Measurements from ENCODE around the gene KRTAP3-3. TPM values are rescaled to one million over a fixed set of nuclear protein-coding genes. Genes with fewer than 3 reads are reported as not detected.
"Not testable (repeated sequence)": the region's sequence is repeated elsewhere in the genome, so short reads cannot be mapped to it uniquely, and the experiment has no call there.

The KRTAP3-3 gene
- not detected for total RNA-seq

GRCh38 chr17:40993839-40994238 is at the start of gene KRTAP3-3:
Gene KRTAP3-3 (minus strand): TSS chr17:40994164. CDS start chr17:40994097, 67 bp downstream.
- ATAC-seq = no peak
- DNase-seq (ENCODE audit: low spot score) = no peak

GRCh38 chr17:41042953-41043352 is 49.0 kb upstream of the KRTAP3-3 start:
- no peak for DNase-seq (ENCODE audit: low spot score)
- no peak for ATAC-seq

GRCh38 chr17:41040783-41041571 is 47.0 kb upstream of the KRTAP3-3 start, which contains the start of gene KRTAP1-1:
Gene KRTAP1-1 (minus strand): TSS chr17:41041450. CDS start chr17:41041397, 53 bp downstream.
- not testable (repeated sequence) for DNase-seq (ENCODE audit: low spot score); ATAC-seq

- ATAC-seq (no peak), DNase-seq (ENCODE audit: low spot score) (no peak)
These were observed 43.9 kb upstream of the KRTAP3-3 start for GRCh38 chr17:41037853-41038350.

- not testable (repeated sequence) for ATAC-seq; DNase-seq (ENCODE audit: low spot score)
These were observed 40.5 kb upstream of the KRTAP3-3 start, which contains the start of gene KRTAP1-3 for GRCh38 chr17:41034346-41034935. Gene KRTAP1-3 (minus strand): TSS chr17:41034874. CDS start chr17:41034821, 53 bp downstream.

- ATAC-seq = no peak
- DNase-seq (ENCODE audit: low spot score) = no peak
These were observed 35.8 kb upstream of the KRTAP3-3 start, which contains the start of gene KRTAP1-4 for GRCh38 chr17:41029633-41030245. Gene KRTAP1-4 (minus strand): TSS chr17:41030195. CDS start chr17:41030078, 117 bp downstream.

- ATAC-seq (no peak), DNase-seq (ENCODE audit: low spot score) (no peak)
These were observed 32.9 kb upstream of the KRTAP3-3 start, which contains the start of gene KRTAP1-5 for GRCh38 chr17:41026715-41027471. Gene KRTAP1-5 (minus strand): TSS chr17:41027208. CDS start chr17:41027155, 53 bp downstream.

GRCh38 chr17:41024697-41025096 is 30.7 kb upstream of the KRTAP3-3 start:
- no peak for DNase-seq (ENCODE audit: low spot score)

GRCh38 chr17:41020336-41020735 is 26.4 kb upstream of the KRTAP3-3 start:
- no peak for ATAC-seq

More at GRCh38 chr17:41024697-41025096, 30.7 kb upstream of the KRTAP3-3 start:
- no peak for ATAC-seq

GRCh38 chr17:41019415-41019814 is 25.5 kb upstream of the KRTAP3-3 start:
- ATAC-seq = no peak

More at GRCh38 chr17:41020336-41020735, 26.4 kb upstream of the KRTAP3-3 start:
- no peak for DNase-seq (ENCODE audit: low spot score)

GRCh38 chr17:41018541-41018940 is 24.6 kb upstream of the KRTAP3-3 start:
- DNase-seq (ENCODE audit: low spot score) (no peak), ATAC-seq (no peak)

More at GRCh38 chr17:41019415-41019814, 25.5 kb upstream of the KRTAP3-3 start:
- no peak for DNase-seq (ENCODE audit: low spot score)

- no peak for ATAC-seq
- no peak for DNase-seq (ENCODE audit: low spot score)
These were observed 22.7 kb upstream of the KRTAP3-3 start for GRCh38 chr17:41016578-41017215.

GRCh38 chr17:41015454-41015853 is 21.5 kb upstream of the KRTAP3-3 start:
- ATAC-seq (no peak), DNase-seq (ENCODE audit: low spot score) (no peak)

- ATAC-seq = no peak
- no peak for DNase-seq (ENCODE audit: low spot score)
These were observed 19.6 kb upstream of the KRTAP3-3 start for GRCh38 chr17:41013606-41014005.

- no peak for ATAC-seq
- DNase-seq (ENCODE audit: low spot score) = no peak
These were observed 19.2 kb upstream of the KRTAP3-3 start for GRCh38 chr17:41013181-41013580.

GRCh38 chr17:41012326-41013120 is 18.6 kb upstream of the KRTAP3-3 start:
- DNase-seq (ENCODE audit: low spot score) (no peak), ATAC-seq (no peak)

GRCh38 chr17:41010441-41010840 is 16.5 kb upstream of the KRTAP3-3 start:
- no peak for ATAC-seq

GRCh38 chr17:41009936-41010335 is 16.0 kb upstream of the KRTAP3-3 start:
- DNase-seq (ENCODE audit: low spot score) (no peak), ATAC-seq (no peak)

More at GRCh38 chr17:41010441-41010840, 16.5 kb upstream of the KRTAP3-3 start:
- DNase-seq (ENCODE audit: low spot score) = no peak

- ATAC-seq (no peak), DNase-seq (ENCODE audit: low spot score) (no peak)
These were observed 15.4 kb upstream of the KRTAP3-3 start for GRCh38 chr17:41009301-41009760.
